Measurements from ENCODE around the gene EFNB2. TPM values are rescaled to one million over a fixed set of nuclear protein-coding genes. Genes with fewer than 3 reads are reported as not detected.

EFNB2 gene
- polyA plus RNA-seq, 1 experiment, result 2.6 TPM

DNA sequence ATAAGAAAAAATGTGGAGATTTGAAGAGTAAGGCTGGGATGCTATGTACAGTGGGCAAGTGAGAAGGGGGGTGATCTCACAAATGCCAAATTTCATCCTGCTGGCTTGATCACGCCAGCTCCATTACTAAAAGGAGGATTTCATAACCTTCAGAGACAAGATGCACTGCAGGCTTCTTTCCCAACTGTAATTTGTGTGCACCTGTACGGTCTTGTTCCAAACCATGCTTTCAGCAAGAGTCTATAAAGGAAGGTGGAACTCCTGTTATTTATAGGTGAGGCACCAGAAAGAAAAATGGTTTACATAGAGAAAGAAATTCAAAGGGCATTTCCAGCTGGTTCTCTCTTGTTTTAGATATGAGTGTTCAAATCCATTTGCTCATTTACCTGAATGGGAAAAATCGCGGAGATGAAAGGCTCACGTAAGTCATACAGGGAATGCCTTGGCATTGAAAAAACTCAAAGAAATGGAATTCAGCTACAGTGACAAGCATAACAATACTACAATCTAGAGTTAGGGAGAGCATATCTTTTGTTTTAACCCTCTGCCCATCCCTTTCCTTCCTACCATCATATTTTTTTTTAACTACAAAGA is 13.3 kb downstream of the EFNB2 start:
- Histone ChIP-seq H3K9me3 (ENCODE audit: control insufficient read depth, insufficient read depth, low read length) (no peaks in the 10 kb centered on the region), H3K27me3 (ENCODE audit: control insufficient read depth, insufficient read depth, low read length) (no peaks in the 10 kb centered on the region), H3K4me3 (ENCODE audit: low read depth, low read length) (no peak overlapping the region), H3K27ac (ENCODE audit: low read depth, low read length) (no peak overlapping the region)
- ChIA-PET POLR2A (no interaction called here), CTCF (interaction anchor here (1.2 to 2.2 kb wide), 3 partner anchors 14 to 1749 kb away, joined by 3 to 13 read pairs (median 5); partner anchors contain the start of gene EFNB2)
- no peak for TF ChIP-seq CTCF (IDR thresholded peaks at IDR 0.05; ENCODE audit: low read depth, low read length)
- DNase-seq (ENCODE audit: low read depth, low spot score), result no peak

DNA sequence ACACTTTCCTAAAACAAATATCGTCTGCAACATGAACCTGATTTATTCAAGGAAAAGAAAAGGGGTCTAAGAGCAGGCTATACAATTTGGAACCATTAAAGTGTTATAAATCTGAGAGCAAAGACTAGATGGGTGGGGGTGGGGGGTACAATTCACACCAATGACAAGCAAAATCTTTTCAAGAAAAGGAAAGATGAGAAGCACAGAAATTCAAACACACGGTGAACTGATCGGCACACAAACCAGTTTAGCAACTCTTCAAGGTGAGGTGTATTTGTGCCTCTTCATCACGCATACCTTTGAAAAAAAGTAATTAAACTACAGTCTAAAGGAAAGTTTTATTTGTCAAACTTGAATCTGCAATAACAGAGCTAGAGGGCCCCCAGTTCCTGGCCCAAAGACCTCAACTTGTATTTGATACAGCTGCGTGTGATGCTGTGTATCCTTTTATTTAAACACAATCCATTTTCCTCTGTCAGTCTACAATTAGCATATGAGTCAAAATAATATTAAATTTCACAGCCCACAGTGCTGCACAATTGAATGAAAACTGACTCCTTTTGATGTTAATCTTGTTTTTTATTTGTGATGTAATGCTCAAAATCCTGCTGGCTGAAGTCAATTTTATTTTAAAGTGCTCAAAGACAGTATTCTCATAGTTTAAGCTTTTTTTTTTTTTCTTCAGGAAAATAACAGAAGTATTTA is 14.2 kb downstream of the EFNB2 start:
- Histone ChIP-seq H3K4me3 (ENCODE audit: low read depth, low read length) (no peak overlapping the region), H3K27ac (ENCODE audit: low read depth, low read length) (no peak overlapping the region), H3K9me3 (ENCODE audit: control insufficient read depth, insufficient read depth, low read length) (no peaks in the 10 kb centered on the region), H3K27me3 (ENCODE audit: control insufficient read depth, insufficient read depth, low read length) (no peaks in the 10 kb centered on the region)
- no peak for TF ChIP-seq CTCF (IDR thresholded peaks at IDR 0.05; ENCODE audit: low read depth, low read length)
- no peak for DNase-seq (ENCODE audit: low read depth, low spot score)
- POLR2A ChIA-PET, result no interaction called here
- CTCF ChIA-PET, result interaction anchor here (0.5 to 2.2 kb wide), 8 partner anchors 11 to 1748 kb away, joined by 3 to 13 read pairs (median 3); partner anchors contain the start of gene EFNB2

DNA sequence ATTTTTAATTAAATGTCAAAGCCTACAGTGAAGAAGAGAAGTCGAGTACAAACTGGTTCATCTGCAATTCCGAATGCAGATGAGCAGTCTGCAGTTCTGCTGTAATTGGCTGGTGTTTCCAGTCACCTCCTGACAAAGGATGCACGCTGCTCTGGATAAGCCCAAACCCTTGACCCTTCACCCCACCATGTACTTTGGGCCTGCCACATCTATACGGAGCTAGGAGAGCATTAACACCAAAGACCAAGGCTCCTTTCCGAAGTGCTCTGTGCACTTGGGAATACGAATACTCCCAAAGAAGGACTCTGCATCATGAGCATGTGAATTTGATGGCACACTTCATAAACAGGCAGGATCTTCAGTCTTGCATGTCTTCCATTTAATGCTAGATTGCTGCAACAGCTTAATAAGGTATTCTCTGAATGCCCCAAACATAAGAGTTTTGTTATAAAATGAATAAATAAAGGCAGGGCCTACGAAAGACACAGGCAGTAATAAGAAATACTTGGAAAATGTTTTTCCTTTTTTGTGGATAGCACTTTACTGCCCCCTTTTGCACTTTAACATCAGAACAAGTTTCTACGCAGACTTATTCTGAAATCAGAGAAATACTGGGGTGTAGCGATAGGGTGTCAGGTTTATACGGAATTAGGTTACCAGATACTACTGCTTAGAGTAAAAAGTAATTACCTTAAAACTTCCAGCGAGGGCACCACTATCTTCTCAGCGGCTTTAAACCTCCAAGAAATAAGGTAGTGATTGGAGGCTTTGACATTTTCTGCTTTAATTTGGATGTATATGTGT is 15.0 kb downstream of the EFNB2 start:
- TF ChIP-seq CTCF (IDR thresholded peaks at IDR 0.05; ENCODE audit: low read depth, low read length), result peak; percentile 73
- Histone ChIP-seq H3K4me3 (ENCODE audit: low read depth, low read length) (no peak overlapping the region), H3K27ac (ENCODE audit: low read depth, low read length) (no peak overlapping the region), H3K9me3 (ENCODE audit: control insufficient read depth, insufficient read depth, low read length) (no peaks in the 10 kb centered on the region), H3K27me3 (ENCODE audit: control insufficient read depth, insufficient read depth, low read length) (no peaks in the 10 kb centered on the region)
- POLR2A ChIA-PET, result no interaction called here
- no peak for DNase-seq (ENCODE audit: low read depth, low spot score)
- CTCF ChIA-PET, result interaction anchor here (0.6 to 2.2 kb wide), 14 partner anchors 9 to 1747 kb away, joined by 3 to 13 read pairs (median 3); partner anchors contain the start of gene EFNB2

DNA sequence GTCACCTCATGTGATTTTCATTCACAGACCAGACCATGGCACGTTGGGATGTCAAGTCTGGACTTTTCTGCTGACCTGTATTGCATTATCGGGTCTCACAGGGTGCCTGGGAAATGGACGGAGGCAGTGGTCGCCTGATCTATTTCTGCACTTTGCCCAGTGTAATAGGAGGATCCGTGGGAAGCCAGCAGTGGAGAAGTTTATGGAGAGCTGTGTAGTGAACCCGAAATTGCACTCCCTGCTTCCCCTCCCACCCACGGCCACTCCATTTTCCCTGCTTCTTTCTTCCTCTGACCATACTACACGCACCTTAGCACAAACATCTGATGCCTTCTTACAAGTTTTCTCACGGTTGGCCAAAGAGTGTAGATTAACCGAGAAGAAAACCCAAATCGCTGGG is 16.9 kb downstream of the EFNB2 start:
- CTCF ChIA-PET, result no interaction called here

More for the DNA sequence above, 16.9 kb downstream of the EFNB2 start:
- H3K27me3 ChIP-seq (ENCODE audit: control insufficient read depth, insufficient read depth, low read length), result no peaks in the 10 kb centered on the region
- DNase-seq (ENCODE audit: low read depth, low spot score), result no peak
- no peak overlapping the region for H3K27ac ChIP-seq (ENCODE audit: low read depth, low read length)
- no peaks in the 10 kb centered on the region for H3K9me3 ChIP-seq (ENCODE audit: control insufficient read depth, insufficient read depth, low read length)
- no peak overlapping the region for H3K4me3 ChIP-seq (ENCODE audit: low read depth, low read length)
- TF ChIP-seq CTCF (IDR thresholded peaks at IDR 0.05; ENCODE audit: low read depth, low read length), result no peak
- POLR2A ChIA-PET, result no interaction called here

Data from AG04450 (cell line).